ENCODE measurements around the gene PKP3. TPM values are rescaled to one million over a fixed set of nuclear protein-coding genes. Genes with fewer than 3 reads are reported as not detected.
A peak's percentile ranks its signal among the peaks of the same experiment; 100 is the strongest.

The PKP3 gene
- total RNA-seq, 2 experiments from 2014 or later, result not detected

DNA sequence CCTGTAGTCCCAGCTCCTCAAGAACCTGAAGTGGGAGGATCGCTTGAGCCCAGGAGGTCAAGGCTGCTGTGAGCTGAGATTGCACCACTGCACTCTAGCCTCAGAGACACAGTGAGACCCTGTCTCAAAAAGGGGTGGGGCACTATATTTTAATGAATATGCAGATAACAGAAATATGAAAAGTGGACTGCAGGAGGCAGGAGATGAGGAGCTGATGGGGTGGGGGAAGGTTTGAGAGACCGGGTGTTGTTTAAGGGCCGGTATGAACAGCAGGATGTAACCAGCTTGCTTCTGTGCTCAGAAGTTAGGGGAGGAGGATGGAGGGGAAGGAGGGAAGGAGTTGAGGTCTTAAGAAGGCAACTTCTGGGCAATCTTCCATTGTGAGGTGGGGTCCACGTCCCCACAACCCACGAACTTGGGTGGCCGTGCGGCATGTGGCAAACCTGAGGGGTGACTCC is 26.0 kb upstream of the PKP3 start:
- Mint-ChIP-seq H3K4me1 (peaks cover 6% of the 10 kb centered on the region), H3K4me3 (no peak overlapping the region), H3K9me3 (no peaks in the 10 kb centered on the region), H3K36me3 (ENCODE audit: low read depth) (peaks cover 2% of the 10 kb centered on the region), H3K27me3 (peaks cover 50% of the 10 kb centered on the region), H3K27ac (no peak overlapping the region)
- no peak for DNase-seq
- ChIA-PET POLR2A (no interaction called here), CTCF (interaction anchor here (1.3 kb wide), 1 partner anchor 48 kb away, joined by 4 read pairs; no protein-coding TSS in a partner anchor)

- Mint-ChIP-seq H3K27ac (no peak overlapping the region), H3K36me3 (ENCODE audit: low read depth) (peaks cover 2% of the 10 kb centered on the region)
- POLR2A ChIA-PET, result no interaction called here
Observed at GRCh38 chr11:368414-369335, 25.3 kb upstream of the PKP3 start.

GRCh38 chr11:369336-370018 is 24.5 kb upstream of the PKP3 start, which contains the start of gene B4GALNT4:
Gene B4GALNT4 (plus strand): TSS chr11:369499. CDS start chr11:369804, 305 bp downstream.
- Mint-ChIP-seq H3K27ac (no peak within 1 kb of the TSS), H3K27me3 (peaks cover 50% of the 10 kb centered on the region), H3K4me3 (peak within 1 kb of the TSS; percentile 30), H3K36me3 (ENCODE audit: low read depth) (peaks cover 2% of the 10 kb centered on the region), H3K9me3 (peaks cover 4% of the 10 kb centered on the region), H3K4me1 (peaks cover 6% of the 10 kb centered on the region)
- CTCF ChIA-PET, result no interaction called here
- no peak for DNase-seq
- POLR2A ChIA-PET, result interaction anchor here (0.6 kb wide), 1 partner anchor 53 kb away, joined by 3 read pairs; no protein-coding TSS in a partner anchor

More at GRCh38 chr11:368414-369335, 25.3 kb upstream of the PKP3 start:
- Mint-ChIP-seq H3K9me3 (no peaks in the 10 kb centered on the region), H3K4me1 (peaks cover 6% of the 10 kb centered on the region), H3K27me3 (peaks cover 50% of the 10 kb centered on the region), H3K4me3 (no peak overlapping the region)
- CTCF ChIA-PET, result interaction anchor here (1.3 kb wide), 1 partner anchor 48 kb away, joined by 4 read pairs; no protein-coding TSS in a partner anchor
- no peak for DNase-seq

- H3K27me3 Mint-ChIP-seq, result peaks cover 44% of the 10 kb centered on the region
- CTCF ChIA-PET, result no interaction called here
- no peak overlapping the region for H3K27ac Mint-ChIP-seq
Observed at GRCh38 chr11:370070-370941, 23.7 kb upstream of the PKP3 start.

DNA sequence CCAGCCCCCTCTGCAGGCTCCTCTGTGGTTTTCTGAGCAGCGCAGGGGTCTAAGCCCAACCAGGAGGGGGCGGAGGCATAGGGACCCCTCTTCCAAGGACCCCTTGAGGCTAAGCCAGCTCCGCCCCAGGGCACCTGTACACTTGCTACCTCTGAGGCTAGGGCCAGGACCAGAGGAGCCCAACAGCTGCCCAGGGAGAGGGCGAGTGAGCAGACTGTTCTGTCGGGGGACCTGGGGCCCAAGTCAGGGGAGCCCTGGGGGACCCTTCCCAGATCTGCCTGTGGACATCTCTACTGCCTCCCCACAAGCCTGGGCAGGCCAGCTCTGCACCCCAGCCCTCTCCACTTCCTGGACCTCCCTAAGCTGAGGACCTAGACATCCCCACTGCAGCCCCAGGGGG is 23.0 kb upstream of the PKP3 start:
- Mint-ChIP-seq H3K36me3 (ENCODE audit: low read depth) (peaks cover 2% of the 10 kb centered on the region), H3K27me3 (peaks cover 42% of the 10 kb centered on the region), H3K9me3 (peaks cover 4% of the 10 kb centered on the region), H3K27ac (no peak overlapping the region), H3K4me3 (no peak overlapping the region), H3K4me1 (peaks cover 5% of the 10 kb centered on the region)
- no peak for DNase-seq
- POLR2A ChIA-PET, result no interaction called here
- CTCF ChIA-PET, result no interaction called here

More at GRCh38 chr11:370070-370941, 23.7 kb upstream of the PKP3 start:
- H3K36me3 Mint-ChIP-seq (ENCODE audit: low read depth), result peaks cover 2% of the 10 kb centered on the region
- DNase-seq, result no peak
- POLR2A ChIA-PET, result interaction anchor here (0.6 kb wide), 1 partner anchor 54 kb away, joined by 3 read pairs; no protein-coding TSS in a partner anchor
- peak overlapping the region; percentile 30 for H3K4me3 Mint-ChIP-seq
- peaks cover 4% of the 10 kb centered on the region for H3K9me3 Mint-ChIP-seq
- peaks cover 5% of the 10 kb centered on the region for H3K4me1 Mint-ChIP-seq

DNA sequence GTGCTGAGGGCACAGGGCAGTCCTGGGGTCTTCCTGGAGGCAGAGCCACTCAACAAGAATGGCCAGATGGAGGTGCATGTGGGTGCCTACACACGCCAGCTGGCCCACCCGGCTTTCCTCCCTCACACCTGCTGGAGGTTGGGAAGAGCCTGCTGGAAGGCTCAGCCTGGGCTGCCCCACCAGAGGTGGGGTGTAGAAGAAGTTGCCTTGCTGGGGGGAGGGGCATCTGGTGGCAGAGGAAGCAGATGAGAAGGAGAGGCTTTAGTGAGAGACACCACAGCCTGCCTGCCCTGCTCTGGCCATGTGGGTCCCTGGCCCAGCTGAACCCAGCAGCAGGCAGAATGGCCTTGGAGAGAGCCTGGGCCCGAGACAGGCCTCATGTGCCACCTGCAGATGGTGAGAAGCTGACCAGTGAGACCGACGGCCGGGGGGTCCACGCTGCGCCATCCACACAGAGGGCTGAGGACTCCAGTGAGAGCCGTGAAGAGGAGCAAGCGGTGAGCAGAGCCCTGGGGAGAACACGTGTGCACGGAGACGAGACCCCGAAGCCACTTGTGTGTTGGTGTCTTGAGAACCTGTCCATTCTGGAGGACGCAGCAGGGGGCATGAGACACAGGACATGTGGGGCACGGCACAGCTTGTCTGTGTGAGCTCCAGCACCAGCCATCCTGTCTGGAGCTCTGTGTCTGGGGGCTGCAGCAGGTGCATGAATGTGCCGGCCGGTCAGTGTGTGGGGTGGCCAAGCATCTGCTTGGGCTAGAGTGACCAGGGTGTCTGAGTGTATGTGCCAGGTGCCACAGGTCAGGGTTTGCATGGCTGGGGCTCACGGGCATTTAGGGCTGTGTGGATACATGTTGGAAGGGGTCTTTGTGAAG is 22.1 kb upstream of the PKP3 start:
- ChIA-PET POLR2A (no interaction called here), CTCF (no interaction called here)
- DNase-seq, result no peak
- peaks cover 36% of the 10 kb centered on the region for H3K27me3 Mint-ChIP-seq
- peaks cover 2% of the 10 kb centered on the region for H3K36me3 Mint-ChIP-seq (ENCODE audit: low read depth)
- H3K27ac Mint-ChIP-seq, result no peak overlapping the region
- H3K4me1 Mint-ChIP-seq, result peaks cover 5% of the 10 kb centered on the region
- H3K9me3 Mint-ChIP-seq, result peaks cover 4% of the 10 kb centered on the region
- no peak overlapping the region for H3K4me3 Mint-ChIP-seq

DNA sequence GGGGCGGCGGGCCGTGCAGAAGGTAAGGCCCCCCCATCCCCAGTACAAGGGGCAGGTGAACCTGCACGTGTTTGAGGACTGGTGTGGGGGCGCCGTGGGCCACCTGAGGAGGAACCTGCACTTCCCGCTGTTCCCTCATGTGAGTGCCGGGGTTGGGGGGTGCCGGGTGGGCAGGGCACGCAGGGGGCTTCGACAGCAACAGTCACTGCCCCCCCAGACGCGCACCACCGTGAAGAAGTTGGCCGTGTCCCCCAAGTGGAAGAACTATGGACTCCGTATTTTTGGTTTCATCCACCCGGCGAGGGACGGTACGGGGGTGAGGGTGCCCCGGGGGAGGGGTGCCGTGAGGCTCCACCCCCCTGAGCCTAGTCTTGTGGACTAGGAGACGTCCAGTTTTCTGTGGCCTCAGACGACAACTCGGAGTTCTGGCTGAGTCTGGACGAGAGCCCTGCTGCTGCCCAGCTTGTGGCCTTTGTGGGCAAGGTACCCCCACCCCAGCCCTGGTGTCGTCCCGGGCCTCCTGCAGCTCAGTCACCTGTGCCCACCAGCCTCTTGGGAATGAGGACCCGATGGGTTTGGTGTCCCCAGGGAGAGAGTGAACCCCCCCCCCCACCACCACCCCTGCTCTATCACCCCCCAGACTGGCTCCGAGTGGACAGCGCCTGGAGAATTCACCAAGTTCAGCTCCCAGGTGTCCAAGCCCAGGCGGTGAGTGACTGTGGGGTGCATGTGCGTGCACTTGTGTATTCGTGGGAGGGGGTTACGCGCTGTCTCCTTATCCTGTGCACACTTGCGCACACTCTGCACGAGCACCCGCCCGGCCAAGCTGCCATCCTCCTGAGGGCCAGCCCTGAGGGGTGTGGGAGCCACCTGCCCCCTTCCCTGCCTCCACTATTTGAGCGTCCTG is 20.9 kb upstream of the PKP3 start:
- Mint-ChIP-seq H3K27me3 (peaks cover 26% of the 10 kb centered on the region), H3K27ac (no peak overlapping the region), H3K9me3 (peaks cover 4% of the 10 kb centered on the region), H3K36me3 (ENCODE audit: low read depth) (peaks cover 2% of the 10 kb centered on the region), H3K4me1 (peaks cover 5% of the 10 kb centered on the region), H3K4me3 (no peak overlapping the region)
- POLR2A ChIA-PET, result no interaction called here
- CTCF ChIA-PET, result no interaction called here
- no peak for DNase-seq

- ChIA-PET CTCF (no interaction called here), POLR2A (no interaction called here)
- peak overlapping the region; percentile 26 for H3K27ac Mint-ChIP-seq
- peaks cover 4% of the 10 kb centered on the region for H3K9me3 Mint-ChIP-seq
- no peak overlapping the region for H3K4me3 Mint-ChIP-seq
- H3K27me3 Mint-ChIP-seq, result peaks cover 19% of the 10 kb centered on the region
- no peaks in the 10 kb centered on the region for H3K36me3 Mint-ChIP-seq (ENCODE audit: low read depth)
- DNase-seq, result no peak
- H3K4me1 Mint-ChIP-seq, result peaks cover 3% of the 10 kb centered on the region
Observed at GRCh38 chr11:373716-374551, 20.1 kb upstream of the PKP3 start.

DNA sequence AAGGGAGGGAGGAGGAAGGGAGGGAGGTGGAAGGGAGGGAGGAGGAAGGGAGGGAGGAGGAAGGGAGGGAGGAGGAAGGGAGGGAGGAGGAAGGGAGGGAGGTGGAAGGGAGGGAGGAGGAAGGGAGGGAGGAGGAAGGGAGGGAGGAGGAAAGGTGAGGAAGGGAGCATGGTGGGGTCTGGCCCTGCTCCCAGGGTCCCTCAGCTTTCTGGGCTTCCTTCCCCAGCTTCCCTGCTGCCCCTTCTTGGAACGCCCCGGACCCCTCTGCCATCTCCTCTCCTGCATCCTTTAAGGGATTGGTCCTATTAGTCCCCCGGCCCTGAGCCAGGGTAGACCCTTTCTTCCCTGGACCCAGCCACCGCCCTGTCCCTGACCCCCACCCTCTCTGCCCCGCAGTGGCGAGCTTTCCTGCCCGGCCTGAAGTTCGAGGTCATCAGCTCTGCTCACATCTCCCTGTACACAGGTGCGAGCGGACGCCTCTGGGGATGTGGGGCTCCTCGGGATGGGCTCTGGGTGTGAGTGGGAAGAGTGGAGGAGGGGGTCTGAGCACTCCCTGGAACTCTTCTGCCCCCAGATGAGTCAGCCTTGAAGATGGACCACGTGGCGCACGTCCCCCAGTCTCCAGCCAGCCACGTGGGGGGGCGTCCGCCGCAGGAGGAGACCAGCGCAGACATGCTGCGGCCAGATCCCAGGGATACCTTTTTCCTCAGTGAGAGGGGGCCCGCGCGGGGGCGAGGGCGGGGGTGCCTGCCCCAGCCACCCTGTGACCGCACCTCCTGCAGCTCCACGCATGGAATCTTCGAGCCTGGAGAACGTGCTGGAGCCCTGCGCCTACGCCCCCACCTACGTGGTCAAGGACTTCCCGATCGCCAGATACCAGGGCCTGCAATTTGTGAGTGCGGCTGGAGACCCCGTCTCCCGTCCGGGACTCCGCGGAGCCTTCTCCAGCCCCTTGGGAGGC is 18.7 kb upstream of the PKP3 start:
- ChIA-PET POLR2A (no interaction called here), CTCF (no interaction called here)
- peaks cover 15% of the 10 kb centered on the region for H3K27me3 Mint-ChIP-seq
- H3K9me3 Mint-ChIP-seq, result peaks cover 4% of the 10 kb centered on the region
- no peak overlapping the region for H3K4me3 Mint-ChIP-seq
- no peaks in the 10 kb centered on the region for H3K36me3 Mint-ChIP-seq (ENCODE audit: low read depth)
- DNase-seq, result no peak
- H3K27ac Mint-ChIP-seq, result no peak overlapping the region
- peaks cover under 1% of the 10 kb centered on the region for H3K4me1 Mint-ChIP-seq
